Non-pigmented ciliary epithelial cell (primary cell): ENCODE measurements around the gene LRCOL1.
A peak's percentile ranks its signal among the peaks of the same experiment; 100 is the strongest.
"Not testable (repeated sequence)": the region's sequence is repeated elsewhere in the genome, so short reads cannot be mapped to it uniquely, and the experiment has no call there.

Source experiments
- DNase-seq: peaks from one replicate; pipeline ENCODE4 v3.0.0-alpha.2; 2010; ENCODE audit warnings: low read depth

LRCOL1 gene

DNA sequence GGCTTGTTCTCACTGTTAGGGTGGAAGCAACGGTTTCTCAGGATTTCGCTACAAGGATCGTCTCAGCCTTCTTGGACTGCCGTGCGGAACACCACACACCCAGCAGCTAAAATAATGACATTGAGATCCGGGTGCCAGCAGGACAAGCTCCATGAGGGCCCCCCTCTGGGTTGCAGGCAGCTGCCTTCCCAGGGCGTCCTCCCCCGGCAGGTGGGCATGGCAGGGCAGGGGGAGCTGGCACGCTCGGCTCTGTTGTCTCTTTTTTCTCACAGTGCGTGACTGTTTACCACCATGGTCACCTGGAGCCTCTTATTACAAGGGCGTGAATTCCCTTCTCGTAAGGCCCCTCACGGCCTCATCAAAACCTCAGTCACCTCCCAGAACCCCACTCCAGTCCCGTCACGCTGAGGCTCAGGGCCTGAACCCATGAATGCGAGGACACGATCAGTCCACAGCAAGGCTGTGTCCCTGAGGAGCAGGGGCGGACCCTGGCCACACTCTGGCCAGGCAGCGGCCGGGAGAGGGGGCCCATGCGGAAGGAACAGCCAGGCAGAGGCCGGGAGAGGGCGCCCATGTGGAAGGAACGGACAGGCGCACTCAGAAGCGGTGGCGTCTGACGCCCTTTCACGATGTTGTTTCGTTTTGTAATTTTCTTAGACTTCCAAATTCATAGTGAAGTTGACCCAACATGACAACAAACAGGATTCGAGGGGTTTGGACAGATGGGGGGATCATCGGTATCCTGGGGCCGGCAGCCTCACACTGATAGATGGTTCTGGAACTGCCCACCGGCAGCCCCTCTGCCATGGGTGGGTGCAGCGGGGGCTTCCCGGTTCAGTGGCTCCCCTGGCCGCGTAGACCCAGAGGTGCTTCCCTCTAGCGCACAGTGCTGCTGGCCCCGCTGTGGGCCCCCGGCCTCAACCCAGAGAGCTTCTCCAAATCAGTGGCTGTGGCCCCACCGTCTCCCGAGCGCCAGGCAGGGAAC is 10.0 kb downstream of the LRCOL1 start:
- no peak for DNase-seq

DNA sequence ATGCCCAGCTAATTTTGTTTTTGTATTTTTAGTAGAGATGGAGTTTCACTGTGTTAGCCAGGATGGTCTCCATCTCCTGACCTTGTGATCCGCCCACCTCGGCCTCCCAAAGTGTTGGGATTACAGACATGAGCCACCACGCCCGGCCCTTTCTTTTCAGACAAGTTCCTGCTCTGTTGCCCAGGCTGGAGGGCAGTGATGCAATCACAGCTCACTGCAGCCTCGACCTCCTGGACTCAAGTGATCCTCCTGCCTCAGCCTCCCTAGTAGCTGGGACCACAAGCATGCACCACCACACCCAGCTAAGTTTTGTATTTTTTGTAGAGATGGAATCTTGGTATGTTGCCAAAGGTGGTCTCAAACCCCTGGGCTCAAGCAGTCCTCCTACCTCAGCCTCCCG is 10.9 kb downstream of the LRCOL1 start:
- DNase-seq: not testable (repeated sequence)

DNA sequence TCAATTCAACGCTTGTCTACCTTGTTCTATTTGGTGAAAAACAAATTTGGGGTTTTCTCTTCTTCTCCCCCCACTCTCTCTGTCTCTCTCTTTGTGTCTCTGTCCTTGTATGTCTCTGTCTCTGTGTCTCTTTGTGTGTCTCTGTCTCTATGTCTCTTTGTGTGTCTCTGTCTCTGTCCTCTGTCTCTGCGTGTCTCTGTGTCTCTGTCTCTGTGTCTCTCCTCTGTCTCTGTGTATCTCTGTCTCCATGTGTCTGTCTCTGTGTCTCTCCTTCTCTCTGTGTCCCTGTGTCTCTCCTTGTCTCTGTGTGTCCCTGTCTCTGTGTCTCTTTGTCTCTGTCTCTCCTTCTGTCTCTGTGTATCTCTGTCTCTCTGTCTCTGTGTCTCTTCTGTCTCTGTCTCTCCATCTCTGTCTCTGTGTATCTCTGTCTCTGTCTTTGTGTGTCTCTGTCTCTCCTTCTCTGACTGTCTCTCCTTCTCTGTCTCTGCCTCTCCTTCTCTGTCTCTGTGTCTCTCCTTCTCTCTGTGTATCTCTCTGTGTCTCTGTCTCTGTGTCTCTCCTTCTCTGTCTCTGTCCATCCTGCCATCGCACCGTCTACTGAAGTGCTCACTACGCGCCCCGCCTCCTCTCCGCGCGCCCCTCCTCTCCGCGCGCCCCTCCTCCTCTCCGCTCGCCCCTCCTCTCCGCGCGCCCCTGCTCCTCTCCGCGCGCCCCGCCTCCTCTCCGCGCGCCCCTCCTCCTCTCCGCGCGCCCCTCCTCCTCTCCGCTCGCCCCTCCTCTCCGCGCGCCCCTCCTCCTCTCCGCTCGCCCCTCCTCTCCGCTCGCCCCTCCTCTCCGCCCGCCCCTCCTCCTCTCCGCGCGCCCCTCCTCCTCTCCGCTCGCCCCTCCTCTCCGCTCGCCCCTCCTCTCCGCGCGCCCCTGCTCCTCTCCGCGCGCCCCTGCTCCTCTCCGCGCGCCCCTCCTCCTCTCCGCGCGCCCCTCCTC is 12.8 kb downstream of the LRCOL1 start:
- DNase-seq: no peak

DNA sequence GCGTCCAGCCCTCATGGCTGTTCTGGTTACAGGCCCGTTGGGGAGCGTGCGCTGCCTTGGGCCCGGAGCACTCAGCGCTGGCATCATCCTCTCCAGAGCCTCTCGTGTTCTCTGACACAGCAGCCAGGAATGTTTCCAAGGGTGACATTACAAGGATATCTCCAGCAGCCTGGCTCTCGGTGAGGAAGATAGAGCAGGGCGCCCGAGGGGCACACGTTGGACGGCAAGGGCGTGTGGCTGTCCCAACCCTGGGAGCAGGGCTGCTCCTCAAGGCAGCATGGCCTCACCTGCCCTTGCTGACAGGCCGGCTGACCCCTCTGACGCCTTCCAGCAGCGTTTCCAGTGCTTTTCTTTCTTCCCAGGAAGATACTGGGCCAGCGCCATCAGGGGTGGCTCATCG is 14.4 kb downstream of the LRCOL1 start:
- no peak for DNase-seq

DNA sequence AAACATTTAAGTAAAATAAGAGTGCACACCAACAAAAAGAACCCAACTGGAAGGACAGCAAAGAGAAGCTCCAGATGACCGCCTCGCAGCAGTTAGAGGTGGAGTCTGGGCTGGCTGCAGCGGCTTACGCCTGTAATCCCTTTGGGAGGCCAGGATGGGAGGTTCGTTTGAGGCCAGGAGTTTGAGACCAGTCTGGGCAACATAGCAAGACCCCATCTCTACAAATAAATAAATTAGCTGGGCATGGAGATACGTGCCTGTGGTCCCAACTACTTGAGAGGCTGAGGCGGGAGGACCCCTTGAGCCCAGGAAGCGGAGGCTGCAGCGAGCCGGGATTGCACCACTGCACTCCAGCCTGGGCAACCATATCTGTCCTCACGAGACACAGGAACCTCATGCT is 15.2 kb downstream of the LRCOL1 start:
- no peak for DNase-seq

DNA sequence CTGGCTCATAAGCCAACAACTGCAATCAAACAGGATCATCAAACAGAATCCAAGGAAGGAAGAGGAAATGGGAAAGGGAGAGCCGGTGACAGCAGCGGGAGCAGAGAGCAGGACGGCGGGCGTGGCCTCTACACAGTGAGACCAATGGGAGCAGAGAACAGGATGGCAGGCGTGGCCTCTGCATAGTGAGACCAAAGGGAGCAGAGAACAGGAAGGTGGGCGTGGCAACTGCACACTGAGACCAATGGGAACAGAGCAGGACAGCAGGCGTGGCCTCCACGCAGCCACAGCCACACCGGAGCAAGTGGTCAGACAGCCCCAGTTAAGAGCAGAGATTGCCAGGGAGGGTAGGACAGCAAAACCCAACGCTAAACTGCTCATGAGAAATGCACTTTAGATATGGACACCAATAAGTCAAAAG is 16.4 kb downstream of the LRCOL1 start:
- peak; percentile 74 for DNase-seq

DNA sequence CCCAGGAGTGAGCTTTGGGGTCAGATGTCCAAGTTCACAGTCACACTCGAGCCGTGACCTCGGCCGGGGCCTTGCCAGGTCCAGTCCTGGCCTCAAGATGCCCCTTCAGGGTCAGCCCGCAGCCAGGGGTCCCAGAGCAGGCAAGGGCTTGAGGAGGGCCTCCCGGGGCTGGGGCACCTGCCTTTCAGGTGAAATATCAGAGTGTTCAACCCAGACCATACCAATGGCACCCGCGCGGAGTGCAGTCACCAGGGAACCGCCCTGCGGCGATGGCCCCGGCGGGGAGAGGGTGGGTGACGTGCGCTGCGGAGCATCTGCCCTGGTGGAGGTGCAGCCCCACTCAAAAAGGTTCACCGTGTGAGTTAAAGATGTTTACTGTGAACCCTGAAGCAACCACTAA is 16.9 kb downstream of the LRCOL1 start:
- no peak for DNase-seq

DNA sequence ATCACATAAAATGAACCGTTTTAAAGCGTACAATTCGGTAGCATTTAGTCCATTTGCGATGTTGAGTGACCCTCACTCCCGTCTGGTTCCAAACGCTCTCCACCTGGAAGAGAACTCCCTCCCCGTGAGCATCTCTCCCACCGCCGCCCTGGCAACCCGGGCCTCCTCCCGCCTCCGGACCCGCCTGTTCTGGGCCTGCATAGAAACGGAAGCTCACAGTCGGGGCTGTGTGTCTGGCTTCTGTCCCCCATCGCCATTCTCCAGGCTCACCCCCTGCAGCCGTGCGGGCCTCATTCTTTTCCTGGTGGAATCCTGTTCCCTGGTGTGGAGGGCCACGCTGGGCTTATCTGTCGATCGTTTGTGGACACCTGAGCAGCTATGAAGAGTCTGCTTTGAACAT is 17.3 kb downstream of the LRCOL1 start:
- no peak for DNase-seq

DNA sequence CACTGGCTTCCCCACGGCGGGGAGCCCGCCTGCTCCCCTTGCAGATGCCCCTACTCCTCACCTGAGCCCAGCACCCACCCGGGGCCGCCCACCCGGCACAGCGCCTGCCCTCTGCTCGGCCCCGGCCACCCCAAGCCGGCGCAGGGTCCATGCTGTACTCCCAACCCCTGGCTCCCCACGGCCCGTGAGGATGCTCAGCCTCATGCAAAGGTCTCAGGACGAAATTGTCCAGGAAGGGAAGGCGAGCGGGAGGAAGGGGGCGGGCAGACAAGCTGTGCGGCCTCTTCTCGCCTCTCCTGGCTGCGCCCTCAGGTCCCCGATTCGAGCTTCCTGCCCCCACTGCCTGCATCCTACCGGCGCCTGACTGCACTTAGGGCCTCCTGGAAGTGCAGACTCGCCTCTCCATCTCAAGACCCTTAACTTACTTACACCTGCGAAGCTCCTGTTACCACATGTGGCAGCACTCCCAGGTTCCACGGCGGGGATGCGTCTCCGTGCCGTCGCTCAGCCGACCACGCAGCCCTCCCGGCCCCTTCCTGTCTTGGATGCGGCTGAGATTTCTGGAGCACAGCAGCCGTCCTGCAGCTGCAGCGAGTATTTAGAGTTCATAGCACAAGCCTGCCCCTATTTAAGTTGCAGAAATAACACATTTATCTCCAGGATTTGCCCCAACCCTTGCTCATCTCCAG is 18.0 kb downstream of the LRCOL1 start:
- DNase-seq: no peak

DNA sequence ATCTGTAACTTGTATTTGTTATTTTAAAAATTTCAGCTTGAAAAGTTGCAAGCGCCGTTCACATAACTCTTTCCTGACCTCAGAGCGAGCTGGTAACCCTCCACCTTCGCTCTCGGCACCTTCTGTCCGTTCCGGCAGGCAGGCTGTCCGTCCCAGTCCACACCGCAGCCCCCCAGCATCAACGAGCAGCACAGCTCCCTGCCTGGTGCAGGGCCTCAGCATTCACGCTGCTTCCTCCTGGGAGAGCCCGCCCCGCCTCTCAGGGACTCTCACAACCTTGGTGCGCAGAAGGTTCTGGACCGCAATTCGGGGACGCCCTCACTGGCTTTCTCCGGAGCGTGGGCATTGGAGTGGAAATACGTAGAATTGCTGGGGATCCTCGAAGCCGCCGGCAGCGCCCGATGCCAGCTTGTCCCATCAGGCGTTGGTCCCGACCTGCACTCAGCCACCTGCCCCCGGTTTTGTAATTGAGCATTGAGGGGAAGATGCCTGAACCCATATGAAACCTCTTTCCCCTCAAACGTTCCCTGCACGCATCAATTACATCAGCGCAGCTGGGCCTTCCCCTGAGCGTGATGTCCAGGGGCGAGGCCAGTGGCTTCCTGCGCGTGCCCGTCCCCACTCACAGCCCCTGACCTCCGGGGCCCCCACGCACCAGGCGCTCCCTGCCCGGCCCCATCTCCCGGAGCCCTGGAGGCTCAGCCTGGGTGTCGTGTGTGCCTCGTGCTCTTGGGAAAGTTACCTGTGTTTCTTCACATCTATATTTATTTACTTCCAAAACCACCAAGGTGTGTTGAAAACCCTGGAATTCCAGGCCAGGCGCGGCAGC is 19.1 kb downstream of the LRCOL1 start:
- no peak for DNase-seq

DNA sequence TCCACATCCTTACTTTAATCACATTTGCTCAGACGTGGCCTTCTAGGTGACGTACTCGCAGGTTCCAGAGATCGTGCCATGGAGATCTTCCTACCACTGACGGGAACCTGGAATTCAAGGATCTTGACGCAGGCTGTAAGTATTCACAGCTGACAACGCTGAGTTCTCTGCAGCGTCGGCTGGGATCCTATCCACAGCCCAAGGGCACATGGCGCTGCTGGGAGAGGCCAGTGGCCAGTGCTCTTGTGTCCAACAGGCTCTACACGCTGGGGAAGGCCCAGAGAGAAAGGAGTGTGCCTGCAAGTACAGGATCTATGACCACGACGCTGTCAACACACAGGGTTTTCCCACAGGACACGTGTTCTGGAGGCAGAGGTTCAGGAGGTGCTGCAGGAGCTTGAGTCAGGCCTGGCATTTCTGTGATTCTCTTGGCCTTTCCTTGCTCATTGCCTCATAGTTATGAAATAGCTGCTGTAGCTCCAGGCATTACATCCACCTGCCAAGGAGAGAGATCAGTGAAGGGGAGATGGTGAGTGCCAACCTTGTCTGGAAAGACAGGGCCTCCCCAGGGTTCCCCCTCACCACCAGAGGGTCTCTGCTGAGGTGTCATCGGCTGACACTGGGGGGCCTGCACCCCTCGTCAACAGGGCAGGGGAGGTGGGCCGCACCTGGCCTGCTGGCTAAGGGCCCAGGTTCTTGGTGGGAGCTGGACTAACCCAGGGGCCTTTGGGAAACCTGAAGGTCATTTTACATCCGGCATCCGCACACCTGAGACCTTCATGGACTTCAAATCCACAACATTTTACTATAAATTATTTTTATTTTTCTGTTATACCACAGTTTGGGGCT is 21.3 kb downstream of the LRCOL1 start:
- DNase-seq: no peak

DNA sequence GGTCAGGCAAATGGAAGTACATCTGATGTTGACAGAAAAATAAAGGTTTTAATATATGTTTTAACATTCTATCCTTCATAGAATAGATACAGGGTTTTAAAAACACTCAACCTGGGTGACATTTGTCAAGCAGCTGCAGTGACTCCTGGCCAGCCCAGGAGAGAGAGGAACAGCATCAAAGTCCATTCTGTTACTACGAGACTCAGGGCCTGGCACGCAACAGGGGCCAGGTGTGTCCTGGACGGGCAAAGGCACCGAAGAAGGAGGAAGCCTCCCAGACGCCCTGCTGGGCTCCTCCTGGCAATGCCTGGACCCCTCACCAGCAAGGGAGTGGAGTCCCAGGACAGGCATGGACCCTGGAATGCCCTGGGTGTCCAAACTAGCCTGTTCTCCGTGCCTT is 22.1 kb downstream of the LRCOL1 start:
- no peak for DNase-seq

DNA sequence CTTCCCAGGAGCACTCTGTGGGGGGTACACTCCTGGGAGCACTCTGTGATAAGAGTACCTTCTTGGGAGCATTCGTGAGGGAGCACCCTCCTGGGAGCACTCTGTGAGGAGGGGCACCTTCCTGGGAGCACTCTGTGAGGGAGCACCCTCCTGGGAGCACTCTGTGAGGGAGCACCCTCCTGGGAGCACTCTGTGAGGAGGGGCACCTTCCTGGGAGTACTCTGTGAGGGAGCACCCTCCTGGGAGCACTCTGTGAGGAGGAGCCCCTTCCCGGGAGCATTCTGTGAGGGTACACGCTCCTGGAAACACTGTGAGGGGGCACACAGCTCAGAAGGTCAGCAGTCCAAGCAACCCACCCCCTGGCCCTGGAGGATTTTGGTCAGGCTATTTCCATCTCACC is 22.6 kb downstream of the LRCOL1 start:
- no peak for DNase-seq

DNA sequence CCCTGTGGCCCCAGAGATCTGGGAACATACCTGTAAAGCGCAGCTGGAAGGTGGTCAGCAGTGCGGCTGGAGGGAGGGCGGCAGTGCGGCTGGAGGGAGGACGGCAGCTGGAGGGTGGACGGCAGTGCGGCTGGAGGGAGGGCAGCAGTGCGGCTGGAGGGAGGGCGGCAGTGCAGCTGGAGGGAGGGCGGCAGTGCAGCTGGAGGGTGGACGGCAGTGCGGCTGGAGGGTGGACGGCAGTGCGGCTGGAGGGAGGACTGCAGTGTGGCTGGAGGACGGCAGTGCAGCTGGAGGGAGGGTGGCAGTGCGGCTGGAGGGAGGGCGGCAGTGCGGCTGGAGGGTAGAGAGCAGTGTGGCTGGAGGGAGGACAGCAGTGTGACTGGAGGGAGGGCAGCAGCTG is 23.5 kb downstream of the LRCOL1 start:
- no peak for DNase-seq

DNA sequence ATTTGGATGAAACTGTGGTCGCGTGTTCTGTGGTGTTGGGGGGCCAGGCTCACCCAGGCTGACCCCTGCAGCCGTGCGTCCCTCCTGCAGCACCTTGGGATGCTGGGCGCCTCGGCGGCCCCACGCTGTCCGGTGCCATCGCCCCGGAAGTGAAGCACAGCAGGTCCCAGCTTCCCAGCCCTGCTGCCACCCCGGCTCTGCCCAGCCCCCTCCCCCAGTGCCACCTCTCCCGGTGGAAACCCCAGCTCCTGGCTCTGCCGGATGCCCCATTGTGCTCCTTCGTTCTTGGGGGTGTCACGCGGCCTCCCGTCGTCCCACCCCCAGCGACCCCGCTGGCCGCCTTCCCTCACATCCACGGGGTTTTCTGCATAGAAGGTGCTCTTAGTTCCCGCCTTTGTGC is 25.2 kb downstream of the LRCOL1 start:
- no peak for DNase-seq

DNA sequence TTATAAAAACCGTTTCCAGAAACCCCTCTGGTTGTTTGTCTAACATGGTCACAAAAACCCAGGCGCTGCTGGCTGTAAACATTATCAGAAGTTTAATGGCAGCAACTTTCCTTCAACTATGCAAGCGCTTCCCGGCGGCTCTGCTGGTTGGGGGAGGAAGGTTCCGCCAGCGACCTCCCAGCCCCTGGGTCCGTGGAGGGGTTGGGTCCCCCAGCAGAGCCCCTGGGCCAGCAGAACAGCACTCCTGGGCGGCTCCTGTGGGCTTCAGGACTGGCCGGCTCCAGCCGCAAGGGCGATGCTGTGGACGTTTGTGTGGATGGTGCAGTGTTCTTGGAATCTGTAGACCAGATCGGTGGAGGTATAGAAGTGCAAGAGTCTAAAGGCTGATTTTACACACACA is 26.0 kb downstream of the LRCOL1 start:
- DNase-seq: no peak

DNA sequence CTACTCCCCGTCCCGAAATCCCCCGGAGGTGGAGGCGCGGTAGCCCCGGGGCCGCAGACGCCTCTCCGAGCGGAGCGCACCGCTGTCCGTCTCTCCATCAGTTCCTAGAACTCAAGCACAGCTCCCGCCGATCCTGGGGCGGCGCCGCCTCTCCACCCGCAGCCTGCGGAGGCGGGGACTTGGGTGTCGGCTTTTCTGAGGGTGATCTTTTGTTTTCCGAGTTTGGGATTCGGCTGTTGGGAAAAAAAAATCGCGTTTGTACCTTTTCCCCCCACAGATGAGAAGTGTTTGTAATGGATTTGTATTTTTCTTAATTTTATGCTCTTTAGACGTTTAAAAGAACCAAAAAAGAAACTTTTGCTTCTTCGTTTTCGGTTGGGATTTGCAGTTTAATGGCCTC is 26.6 kb downstream of the LRCOL1 start:
- DNase-seq: no peak

DNA sequence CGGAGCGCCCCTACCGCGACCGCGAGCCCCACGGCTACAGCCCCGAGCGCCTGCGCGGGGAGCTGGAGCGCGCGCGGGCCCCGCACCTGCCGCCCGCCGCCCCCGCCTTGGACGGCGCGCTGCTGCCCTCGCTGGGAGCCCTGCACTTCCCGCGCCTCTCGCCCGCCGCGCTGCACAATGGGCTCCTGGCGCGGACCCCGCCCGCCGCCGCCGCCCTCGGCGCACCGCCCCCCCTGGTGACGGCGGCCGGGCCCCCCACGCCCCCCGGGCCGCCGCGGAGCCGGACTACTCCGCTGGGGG is 27.0 kb downstream of the LRCOL1 start:
- DNase-seq: no peak

DNA sequence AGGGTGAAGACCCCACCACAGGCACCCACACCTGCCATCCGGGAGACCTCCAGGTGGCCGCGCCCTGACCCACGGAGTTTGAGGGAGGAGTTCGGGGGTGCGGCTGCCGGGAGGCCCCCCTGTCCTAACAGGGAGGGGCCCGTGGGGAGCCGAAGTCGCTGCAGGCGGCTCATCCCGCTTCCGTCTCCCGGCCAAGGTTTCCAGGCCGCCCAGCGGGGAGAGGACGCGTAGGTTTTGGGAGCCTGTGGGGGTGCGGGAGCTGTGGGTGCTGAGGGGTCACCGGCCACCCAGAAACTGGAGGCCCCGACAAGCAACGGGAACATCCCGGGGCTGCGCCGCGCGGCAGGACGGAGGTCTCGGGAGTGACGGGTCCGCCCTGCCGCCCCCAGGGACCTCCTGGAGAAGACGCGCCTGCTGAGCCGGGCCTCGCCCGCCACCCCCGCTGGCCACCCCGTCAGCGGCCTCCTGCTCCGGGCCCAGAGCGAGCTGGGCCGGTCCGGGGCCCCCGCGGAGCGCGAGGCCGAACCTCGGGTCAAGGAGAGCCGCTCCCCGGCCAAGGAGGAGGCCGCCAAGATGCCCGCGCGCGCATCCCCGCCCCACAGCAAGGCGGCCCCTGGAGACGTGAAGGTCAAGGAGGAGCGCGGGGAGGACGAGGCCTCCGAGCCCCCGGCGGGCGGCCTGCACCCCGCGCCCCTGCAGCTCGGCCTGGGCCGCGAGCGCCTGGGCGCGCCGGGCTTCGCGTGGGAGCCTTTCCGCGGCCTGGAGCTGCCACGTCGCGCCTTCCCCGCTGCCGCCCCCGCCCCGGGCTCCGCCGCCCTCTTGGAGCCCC is 27.6 kb downstream of the LRCOL1 start:
- no peak for DNase-seq

DNA sequence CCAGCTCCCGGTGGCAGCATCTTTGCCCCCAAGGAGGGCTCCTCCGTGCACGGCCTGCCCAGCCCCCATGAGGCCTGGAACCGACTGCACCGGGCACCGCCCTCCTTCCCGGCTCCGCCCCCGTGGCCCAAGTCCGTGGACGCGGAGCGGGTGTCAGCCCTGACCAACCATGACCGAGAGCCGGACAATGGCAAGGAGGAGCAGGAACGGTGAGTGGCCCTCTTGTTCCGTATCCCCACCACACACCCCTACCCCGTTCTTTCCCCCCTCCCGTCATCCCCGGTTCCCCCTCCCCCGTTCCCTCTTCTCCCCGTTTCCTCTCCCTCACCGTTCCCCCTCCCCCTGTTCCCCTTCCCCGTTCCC is 28.3 kb downstream of the LRCOL1 start:
- no peak for DNase-seq
